T-helper 2 cell (primary cell): ENCODE data around the gene NPHP4.

ENCODE experiments used
- DNase-seq, 5 experiments: peaks; one replicate each; pipeline versions ENCODE4 v3.0.0 to v3.0.0-alpha.2; 2012 to 2022

Gene NPHP4

GRCh38 chr1:5847013-5847659 lies 145.1 kb downstream of the NPHP4 start:
- DNase-seq = peak in 1 of 5 experiments; percentile 31

- no peak for DNase-seq
These were observed 146.8 kb downstream of the NPHP4 start for GRCh38 chr1:5845376-5845775.

GRCh38 chr1:5844442-5844841 lies 147.8 kb downstream of the NPHP4 start:
- no peak for DNase-seq

GRCh38 chr1:5843521-5844096 lies 148.6 kb downstream of the NPHP4 start:
- no peak for DNase-seq

- no peak for DNase-seq
These were observed 149.5 kb downstream of the NPHP4 start for GRCh38 chr1:5842679-5843078.

GRCh38 chr1:5840551-5841001 lies 151.6 kb downstream of the NPHP4 start:
- DNase-seq = no peak

GRCh38 chr1:5839881-5840550 lies 152.2 kb downstream of the NPHP4 start:
- DNase-seq = no peak

GRCh38 chr1:5839161-5839880 lies 152.9 kb downstream of the NPHP4 start:
- DNase-seq = no peak

- DNase-seq = no peak
These were observed 154.1 kb downstream of the NPHP4 start for GRCh38 chr1:5837976-5838653.

- DNase-seq = no peak
These were observed 155.3 kb downstream of the NPHP4 start for GRCh38 chr1:5836776-5837440.

GRCh38 chr1:5835179-5835562 lies 157.1 kb downstream of the NPHP4 start:
- DNase-seq = no peak

- no peak for DNase-seq
These were observed 157.6 kb downstream of the NPHP4 start for GRCh38 chr1:5834477-5835178.

- DNase-seq = no peak
These were observed 158.3 kb downstream of the NPHP4 start for GRCh38 chr1:5833911-5834310.

- no peak for DNase-seq
These were observed 159.0 kb downstream of the NPHP4 start for GRCh38 chr1:5832916-5833895.

- no peak for DNase-seq
These were observed 160.5 kb downstream of the NPHP4 start for GRCh38 chr1:5831600-5832335.

- peak in 1 of 5 experiments; percentile 12 for DNase-seq
These were observed 161.2 kb downstream of the NPHP4 start for GRCh38 chr1:5830771-5831599.

GRCh38 chr1:5829414-5829813 lies 162.8 kb downstream of the NPHP4 start:
- no peak for DNase-seq

GRCh38 chr1:5828308-5828935 lies 163.8 kb downstream of the NPHP4 start:
- no peak for DNase-seq
